ENCODE results near the gene PTP4A1. TPM values are rescaled to one million over a fixed set of nuclear protein-coding genes. Genes with fewer than 3 reads are reported as not detected.
A peak's percentile ranks its signal among the peaks of the same experiment; 100 is the strongest.

PTP4A1 gene
- total and polyA plus RNA-seq, 2 of the 13 experiments (the other 11 are each of a cell fraction or from before 2014, with no cell fraction given): 141 to 376 TPM

DNA sequence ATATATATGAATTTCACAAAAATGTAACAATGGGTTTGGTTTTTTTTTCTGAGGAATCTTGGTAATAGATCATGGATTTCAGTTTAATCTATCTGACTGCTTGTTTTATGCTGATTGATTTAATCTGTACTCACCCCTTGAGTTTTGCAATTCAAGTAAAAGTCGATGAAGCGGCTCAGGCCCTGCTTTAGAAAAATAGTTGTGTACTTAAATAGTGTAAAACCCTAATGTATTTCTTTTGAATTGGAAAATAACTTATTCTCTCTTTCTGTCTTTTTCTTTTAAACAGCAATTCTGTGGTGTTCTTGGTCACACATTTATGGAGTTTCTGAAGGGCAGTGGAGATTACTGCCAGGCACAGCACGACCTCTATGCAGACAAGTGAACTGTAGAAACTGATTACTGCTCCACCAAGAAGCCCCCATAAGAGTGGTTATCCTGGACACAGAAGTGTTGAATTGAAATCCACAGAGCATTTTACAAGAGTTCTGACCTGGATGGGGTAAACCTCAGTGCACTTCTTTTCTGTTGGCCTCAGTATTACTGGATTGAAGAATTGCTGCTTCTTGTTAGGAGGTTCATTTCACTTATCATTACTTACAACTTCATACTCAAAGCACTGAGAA, 4.0 kb downstream of the PTP4A1 start:
- H4K20me1 ChIP-seq (ENCODE audit: insufficient read depth, low read length): peaks cover 71% of the 10 kb centered on the region
- BruUV-seq (replicated peaks): no TSS peak
- peak overlapping the region; percentile 30 to 78 (median 50); a peak in 5 of 6 replicates for H3K4me3 ChIP-seq (replicated peaks in 1 of 3; ENCODE audit: insufficient read depth in 1 of 3, low read depth in 2 of 3, low read length in 3 of 3)
- TF ChIP-seq ZNF605 (CRISPR knock-in tag; IDR thresholded peaks at IDR 0.05) (no peak), DNMT3B (CRISPR knock-in tag; conservative IDR thresholded peaks at IDR 0.05) (no peak), POLR2A (IDR thresholded peaks at IDR 0.05; ENCODE audit: insufficient read depth in 1 of 2, low read depth in 2 of 2, low read length in 2 of 2) (peak; percentile 29 to 49; a peak in 2 of 4 replicates), RBM22 (optimal IDR thresholded peaks at IDR 0.05; ENCODE audit: low read length) (peak; percentile 97), MED1 (CRISPR knock-in tag; IDR thresholded peaks at IDR 0.05) (0 out of 2 replicates have a peak, but pooled peaks have one; percentile 24), JUN (CRISPR knock-in tag; IDR thresholded peaks at IDR 0.05) (no peak), REL (CRISPR knock-in tag; conservative IDR thresholded peaks at IDR 0.05) (no peak), ONECUT2 (CRISPR knock-in tag; IDR thresholded peaks at IDR 0.05) (0 out of 2 replicates have a peak, but pooled peaks have one; percentile 35), AGO2 (optimal IDR thresholded peaks at IDR 0.05; ENCODE audit: low read depth, low read length) (peak; percentile 75), CHD4 (IDR thresholded peaks at IDR 0.05; ENCODE audit: borderline replicate concordance, low read length) (no peak), POLR2AphosphoS2 (IDR thresholded peaks at IDR 0.05; ENCODE audit: low read depth, low read length) (0 out of 2 replicates have a peak, but pooled peaks have one; percentile 23), RBFOX2 (IDR thresholded peaks at IDR 0.05; ENCODE audit: low read depth, low read length) (peak; percentile 68), ZNF543 (CRISPR knock-in tag; IDR thresholded peaks at IDR 0.05) (no peak), POLR2G (IDR thresholded peaks at IDR 0.05; ENCODE audit: low read depth, low read length) (peak; percentile 55; the same call in 1 of the 2 replicates), KAT7 (CRISPR knock-in tag; IDR thresholded peaks at IDR 0.05; ENCODE audit: borderline replicate concordance) (0 out of 2 replicates have a peak, but pooled peaks have one; percentile 42), U2AF1 (optimal IDR thresholded peaks at IDR 0.05; ENCODE audit: low read depth, low read length) (peak; percentile 42)
- TF ChIP-seq, protein P1, sequence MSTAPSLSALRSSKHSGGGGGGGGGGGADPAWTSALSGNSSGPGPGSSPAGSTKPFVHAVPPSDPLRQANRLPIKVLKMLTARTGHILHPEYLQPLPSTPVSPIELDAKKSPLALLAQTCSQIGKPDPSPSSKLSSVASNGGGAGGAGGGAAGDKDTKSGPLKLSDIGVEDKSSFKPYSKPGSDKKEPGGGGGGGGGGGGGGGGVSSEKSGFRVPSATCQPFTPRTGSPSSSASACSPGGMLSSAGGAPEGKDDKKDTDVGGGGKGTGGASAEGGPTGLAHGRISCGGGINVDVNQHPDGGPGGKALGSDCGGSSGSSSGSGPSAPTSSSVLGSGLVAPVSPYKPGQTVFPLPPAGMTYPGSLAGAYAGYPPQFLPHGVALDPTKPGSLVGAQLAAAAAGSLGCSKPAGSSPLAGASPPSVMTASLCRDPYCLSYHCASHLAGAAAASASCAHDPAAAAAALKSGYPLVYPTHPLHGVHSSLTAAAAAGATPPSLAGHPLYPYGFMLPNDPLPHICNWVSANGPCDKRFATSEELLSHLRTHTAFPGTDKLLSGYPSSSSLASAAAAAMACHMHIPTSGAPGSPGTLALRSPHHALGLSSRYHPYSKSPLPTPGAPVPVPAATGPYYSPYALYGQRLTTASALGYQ (CRISPR knock-in tag; IDR thresholded peaks at IDR 0.05): 0 out of 2 replicates have a peak, but pooled peaks have one; percentile 15
- no peaks in the 10 kb centered on the region for H3K9me3 ChIP-seq (ENCODE audit: low read length)
- H3K27me3 ChIP-seq (ENCODE audit: control insufficient read depth in 1 of 2, insufficient read depth in 2 of 2, low read length in 2 of 2): no peaks in the 10 kb centered on the region; a peak in 1 of 5 replicates
- peaks cover 13 to 49% of the 10 kb centered on the region in 2 experiments for H3K36me3 ChIP-seq (replicated peaks in 1 of 2; ENCODE audit: control insufficient read depth in 1 of 2, insufficient read depth in 2 of 2, low read length in 2 of 2)
- WGBS (ENCODE audit: low lambda C conversion rate): 54% methylated on average over 3 of the region's 3 CpGs
- H3K27ac ChIP-seq (ENCODE audit: extremely low read length, insufficient read depth, low read length): peak overlapping the region; percentile 7
- no peak for FAIRE-seq
- no peak overlapping the region for H2AFZ ChIP-seq (ENCODE audit: low read length)
- peak overlapping the region; percentile 73 for H3K4me2 ChIP-seq (ENCODE audit: low read depth, low read length)
- DNase-seq (ENCODE audit: low spot score): no peak
- in situ Hi-C loops (cut with HindIII; ENCODE audit: extremely low pct_ligation_motif_present, low pct_unique_long_range_greater_than_20kb) (no loop called here), intact Hi-C loops (cut with micrococcal nuclease; ENCODE audit: unreplicated experiment) (loop anchor here (5.0 kb wide), 1 partner anchor 186 kb away; no protein-coding TSS in a partner anchor)
- POLR2A ChIA-PET: interaction anchor here (1.3 to 1.8 kb wide), 2 partner anchors 11 to 54 kb away, joined by 4 to 6 read pairs; no protein-coding TSS in a partner anchor
- peaks cover 32% of the 10 kb centered on the region for H3K4me1 ChIP-seq (ENCODE audit: insufficient read depth, low read length)
- ATAC-seq: no peak
- CTCF ChIA-PET (ENCODE audit: low intra/inter-chr PET ratio, low total read pairs): no interaction called here
- peak overlapping the region; percentile 52 for H3K9ac ChIP-seq (ENCODE audit: insufficient read depth, low read depth, low read length)
- peaks cover 73% of the 10 kb centered on the region for H3K79me2 ChIP-seq (ENCODE audit: insufficient read depth, low read length)
